HG02798 (cell line): ENCODE data around the gene HDGF.
A peak's percentile ranks its signal among the peaks of the same experiment; 100 is the strongest.

ENCODE experiments used
- ATAC-seq: cut with Tn5 transposase; IDR thresholded peaks from one replicate; pipeline ENCODE4 v1.9.1; 2021; ENCODE audit warnings: mild to moderate bottlenecking; ENCODE audit not compliant: unreplicated experiment, poor library complexity

HDGF gene

DNA sequence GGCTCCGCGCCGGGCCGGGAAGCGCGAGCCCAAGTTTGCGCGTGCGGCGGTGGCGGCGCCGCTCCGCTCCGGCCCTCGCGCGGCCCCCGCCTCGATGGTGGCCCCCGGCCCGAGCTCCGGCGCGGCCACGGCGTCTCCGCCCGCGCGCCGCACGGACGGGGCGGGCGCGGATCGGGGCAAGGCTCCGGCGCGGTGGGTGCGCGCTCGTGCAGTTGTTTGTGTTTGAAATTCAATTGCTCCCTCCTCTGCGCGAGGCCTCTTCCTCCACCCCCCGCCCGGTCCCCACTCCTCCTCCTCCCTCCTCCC is at the start of gene HDGF:
Gene HDGF, minus strand, starts transcription at position 225 of the 306 bp plus-strand sequence. CDS start 246 bp downstream, outside the sequence.
- no peak for ATAC-seq

DNA sequence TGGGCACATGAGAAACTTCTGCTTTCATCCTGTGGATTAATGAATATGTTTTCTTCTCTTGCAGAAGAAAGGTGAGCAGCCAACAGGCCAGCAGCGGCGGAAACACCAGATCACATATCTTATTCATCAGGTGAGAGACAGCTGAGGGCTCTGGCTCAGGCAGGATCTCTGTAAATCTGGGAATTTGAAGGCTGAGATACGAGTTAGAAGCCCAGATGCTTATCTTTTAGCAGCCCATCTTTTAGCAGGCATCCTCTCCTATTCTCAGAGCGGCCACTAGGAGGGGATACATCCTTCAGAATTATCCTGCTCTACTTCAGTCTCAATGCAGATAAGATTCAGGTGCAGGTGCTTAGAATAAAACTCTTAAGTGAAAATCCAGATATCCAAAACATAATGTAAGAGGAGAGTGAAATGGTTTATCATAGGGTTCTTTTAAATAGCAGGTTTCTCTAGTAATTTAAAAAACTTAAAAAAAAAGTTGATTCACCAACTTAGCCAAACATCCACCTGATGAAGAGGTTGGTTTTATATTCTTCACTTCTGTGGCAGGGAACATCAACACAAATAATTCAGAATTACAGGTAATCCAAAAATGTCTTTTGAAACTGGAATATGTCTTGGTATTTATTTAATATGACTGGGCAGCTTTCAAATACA is 45.9 kb upstream of the HDGF start:
- peak; percentile 54 for ATAC-seq

DNA sequence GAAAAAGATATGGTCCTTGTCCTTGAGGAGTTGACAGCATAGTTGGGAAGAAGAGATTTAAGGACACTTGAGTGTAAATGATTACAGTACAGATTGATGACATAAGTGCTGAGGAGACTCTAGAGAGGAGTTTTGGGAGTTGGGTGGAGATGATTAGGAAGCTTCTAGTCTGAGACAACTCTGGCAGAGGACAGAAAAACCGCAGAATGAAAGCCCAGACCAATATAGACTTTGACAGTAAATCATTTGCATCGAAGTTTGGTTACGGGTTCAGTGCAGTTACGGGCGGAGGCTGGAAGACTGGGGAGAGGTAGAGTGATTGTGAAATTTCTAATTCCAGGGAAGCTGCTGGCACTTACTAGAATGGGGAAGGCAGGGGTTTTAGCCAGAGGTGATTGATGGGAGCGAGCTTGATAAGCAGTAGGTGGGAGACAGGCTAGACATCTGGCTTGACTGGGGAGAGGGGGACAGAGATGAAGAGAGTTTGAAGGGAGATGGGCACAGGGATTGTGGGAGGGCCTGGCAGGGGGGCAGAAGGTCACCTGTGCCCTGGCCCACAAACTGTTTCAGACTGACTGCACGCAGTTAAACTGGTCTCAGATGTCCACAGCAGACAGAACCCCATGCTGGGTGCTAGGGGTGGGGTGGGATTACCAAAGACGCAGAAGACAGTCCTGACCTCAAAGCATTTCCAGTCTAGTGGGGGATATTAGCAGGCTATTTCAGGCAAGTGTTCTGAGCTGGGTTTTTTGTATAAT is 45.0 kb upstream of the HDGF start:
- peak; percentile 67 for ATAC-seq

DNA sequence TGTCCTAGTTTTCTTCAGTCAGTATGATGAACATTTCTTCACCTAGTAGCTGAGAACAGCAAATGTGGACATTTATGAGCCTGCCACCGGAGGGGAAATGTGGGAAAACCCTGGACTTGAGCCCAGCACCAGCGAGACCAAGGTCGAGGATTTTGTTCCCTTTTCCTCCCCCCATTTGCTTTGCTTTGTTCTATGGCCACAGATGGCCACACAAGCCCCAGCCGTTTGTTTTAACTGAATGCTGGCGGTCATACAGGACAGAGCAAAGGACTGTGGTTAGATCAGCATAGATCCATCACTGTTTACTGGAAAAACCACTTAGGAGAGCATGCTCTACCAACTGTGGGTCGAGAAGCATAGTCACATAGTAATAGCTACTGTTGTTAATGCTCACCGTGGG is 44.3 kb upstream of the HDGF start:
- ATAC-seq: no peak

DNA sequence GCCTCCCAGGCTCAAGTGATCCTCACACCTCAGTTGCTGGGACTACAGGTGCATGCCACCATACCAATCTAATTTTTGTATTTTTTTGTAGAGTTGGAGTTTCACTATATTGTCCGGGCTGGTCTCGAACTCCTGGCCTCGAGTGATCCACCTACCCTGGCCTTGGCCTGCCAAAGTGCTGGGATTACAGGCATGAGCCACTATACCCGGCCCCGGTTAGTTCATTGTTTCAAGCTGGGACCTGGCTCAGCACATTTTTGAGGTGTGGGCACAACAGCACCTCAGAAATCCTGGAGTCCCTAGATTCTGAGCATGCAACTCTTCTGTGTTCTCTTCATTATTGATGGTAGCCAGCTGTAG is 43.9 kb upstream of the HDGF start:
- ATAC-seq: no peak

DNA sequence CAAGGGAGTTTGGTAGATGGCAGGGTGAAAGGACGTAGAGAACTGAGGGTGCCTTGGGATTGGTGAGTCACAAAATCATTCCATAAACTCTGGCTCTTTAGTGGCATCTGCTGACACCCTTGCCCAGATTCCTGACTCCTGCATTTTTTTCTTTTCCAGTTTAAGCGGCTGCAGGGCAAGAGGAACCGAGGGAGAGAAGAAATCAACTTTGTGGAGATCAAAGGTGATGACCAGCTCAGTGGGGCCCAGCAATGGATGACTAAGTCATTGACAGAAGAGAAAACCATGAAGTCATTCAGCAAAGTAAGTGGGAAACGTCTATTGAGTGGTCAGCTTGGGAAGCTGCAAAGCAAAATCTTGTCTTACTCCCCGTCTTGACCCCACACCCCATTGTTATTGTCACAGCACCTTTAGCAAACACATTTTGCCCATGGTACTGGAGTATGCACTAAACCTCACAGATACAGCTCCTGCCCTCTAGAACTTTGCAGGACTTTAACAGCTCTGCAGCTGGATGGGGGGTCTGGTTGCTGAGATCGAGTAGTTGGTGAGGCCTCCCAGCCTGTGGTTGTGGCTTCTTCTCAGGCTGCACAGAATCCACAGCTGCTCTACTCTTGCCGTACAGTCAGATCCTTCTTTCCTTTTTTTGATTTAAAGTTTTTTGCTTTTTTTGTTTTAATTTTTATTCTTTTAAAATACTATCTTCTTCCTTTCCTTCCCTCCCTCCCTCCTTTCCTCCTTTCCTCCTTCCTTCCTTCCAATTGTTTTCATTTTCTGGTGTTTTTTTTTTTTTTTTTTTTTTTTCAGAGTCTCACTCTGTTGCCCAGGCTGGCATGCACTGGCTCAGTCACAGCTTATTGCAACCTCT is 43.3 kb upstream of the HDGF start:
- ATAC-seq: no peak

DNA sequence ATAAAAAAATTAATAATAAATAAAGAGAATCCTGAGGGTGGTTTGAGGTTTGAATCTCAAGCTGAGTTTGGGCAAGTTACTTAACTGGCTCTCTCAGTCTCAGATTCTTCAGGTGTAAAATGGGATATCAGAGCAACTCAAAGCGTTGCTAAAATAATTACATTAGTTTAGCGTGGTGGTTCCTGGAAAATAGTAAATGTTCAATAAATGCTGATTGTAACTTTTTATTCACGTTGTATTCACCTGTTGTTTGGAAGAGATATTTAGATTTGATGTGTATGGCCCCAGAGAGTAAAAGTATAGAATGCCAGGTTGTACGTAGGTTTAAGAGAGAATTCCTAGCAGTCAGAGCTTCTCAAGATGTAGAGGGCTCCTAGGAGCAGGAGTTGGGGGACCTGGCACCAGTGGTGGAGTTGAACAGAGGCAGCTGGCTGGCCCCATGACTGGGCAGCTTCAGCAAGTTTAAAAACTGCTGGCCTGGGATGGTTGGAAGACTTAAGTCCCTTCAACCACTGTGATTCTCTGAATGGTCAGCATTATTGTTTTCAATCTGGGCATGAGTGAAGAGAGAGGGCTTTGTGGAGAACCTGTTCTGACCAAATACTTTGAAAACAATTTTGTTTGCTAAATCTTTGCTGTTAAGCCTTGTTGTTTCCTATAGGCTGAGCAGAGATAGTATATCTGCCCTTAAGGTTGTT is 38.3 kb upstream of the HDGF start:
- no peak for ATAC-seq

DNA sequence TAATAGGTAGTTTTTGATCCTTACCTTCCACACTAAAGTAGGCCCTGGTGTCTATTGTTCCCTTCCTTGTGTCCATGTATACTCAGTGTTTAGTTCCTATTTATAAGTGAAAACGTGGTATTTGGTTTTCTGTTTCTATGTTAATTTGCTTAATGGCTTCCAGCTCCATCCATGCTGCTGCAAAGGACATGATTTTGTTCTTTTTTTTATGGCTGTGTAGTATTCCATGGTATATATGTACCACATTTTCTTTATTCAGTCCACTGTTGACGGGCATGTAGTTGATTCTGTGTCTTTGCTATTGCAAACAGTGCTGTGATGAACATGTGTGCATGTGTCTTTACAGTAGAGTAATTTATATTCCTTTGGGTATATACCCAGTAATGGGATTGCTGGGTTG is 36.7 kb upstream of the HDGF start:
- ATAC-seq: no peak

DNA sequence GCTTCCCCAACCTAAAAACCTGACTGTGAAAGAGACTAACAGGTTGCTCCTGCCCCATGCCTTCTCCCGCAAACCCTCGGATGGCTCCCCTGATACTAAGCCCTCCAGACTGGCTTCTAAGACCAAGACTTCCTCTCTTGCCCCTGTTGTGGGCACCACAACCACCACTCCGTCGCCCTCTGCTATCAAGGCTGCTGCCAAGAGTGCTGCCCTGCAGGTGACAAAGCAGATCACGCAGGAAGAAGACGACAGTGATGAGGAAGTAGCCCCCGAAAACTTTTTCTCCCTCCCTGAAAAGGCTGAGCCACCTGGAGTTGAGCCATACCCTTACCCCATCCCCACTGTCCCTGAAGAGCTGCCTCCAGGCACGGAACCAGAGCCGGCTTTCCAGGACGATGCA is 35.2 kb upstream of the HDGF start:
- ATAC-seq: no peak

DNA sequence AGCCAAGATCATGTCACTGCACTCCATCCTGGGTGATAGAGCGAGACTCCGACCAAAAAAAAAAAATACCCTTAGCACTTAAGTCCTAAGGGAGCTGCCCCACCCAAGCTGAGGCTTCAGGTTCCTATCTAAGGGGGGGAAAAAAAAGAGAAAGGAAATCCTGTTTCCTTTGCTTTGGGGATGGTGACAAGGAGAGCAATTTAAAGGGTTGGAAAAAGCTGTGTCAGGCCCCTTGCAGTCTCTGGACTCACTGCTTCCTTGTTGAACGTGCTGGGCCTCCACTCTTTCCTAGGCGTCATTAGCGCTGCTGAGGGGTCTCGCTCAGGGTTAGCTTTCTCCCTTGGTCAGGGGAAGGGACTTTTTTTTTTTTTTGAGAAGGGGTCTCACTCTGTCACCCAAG is 34.0 kb upstream of the HDGF start:
- no peak for ATAC-seq

DNA sequence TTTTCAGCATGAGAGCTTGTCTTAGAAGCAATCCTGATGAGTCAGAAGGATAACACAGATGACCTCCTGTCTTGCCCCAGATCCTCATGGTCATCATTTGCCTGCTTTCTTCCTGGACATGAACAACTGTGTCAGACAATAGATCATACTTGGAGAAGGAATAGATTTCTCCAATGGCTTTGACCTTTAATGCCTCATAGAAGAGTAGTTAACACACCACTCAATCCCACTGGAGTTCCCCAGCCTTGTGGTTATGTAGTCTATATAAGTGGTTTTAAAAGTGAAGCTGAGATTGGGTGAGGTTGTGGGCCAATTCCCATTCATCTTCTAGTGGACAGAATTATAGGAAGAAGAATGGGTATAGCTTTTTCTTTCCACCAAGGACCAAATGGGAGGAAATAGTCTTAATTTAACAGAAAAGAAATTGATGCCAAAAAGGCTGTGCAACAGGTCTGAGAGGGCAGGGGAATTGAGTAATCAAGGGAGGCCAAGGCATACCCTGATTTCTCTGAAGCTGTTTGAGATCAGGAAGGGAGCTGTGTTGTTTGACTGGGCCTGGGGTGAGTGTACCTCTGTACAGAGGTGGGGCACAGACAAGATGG is 30.2 kb upstream of the HDGF start:
- ATAC-seq: no peak

DNA sequence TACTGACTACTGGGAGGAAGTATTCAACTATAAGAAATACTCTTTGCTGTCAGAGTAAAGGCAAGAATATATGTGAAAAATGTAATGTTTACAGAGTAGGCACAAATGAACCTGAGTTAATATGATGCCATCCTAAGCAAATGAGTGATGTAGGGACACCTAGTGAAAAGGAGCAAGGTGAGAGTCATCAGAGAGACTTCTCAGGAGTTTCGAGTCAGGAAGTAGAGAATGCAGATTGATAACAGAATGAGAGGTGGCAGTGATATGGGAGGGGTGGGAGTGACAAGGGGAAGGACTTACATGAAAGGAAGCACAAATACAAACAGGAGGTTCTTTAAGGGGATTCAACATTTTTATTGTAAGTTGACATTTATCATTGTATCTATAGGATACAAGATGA is 26.1 kb upstream of the HDGF start:
- ATAC-seq: no peak

DNA sequence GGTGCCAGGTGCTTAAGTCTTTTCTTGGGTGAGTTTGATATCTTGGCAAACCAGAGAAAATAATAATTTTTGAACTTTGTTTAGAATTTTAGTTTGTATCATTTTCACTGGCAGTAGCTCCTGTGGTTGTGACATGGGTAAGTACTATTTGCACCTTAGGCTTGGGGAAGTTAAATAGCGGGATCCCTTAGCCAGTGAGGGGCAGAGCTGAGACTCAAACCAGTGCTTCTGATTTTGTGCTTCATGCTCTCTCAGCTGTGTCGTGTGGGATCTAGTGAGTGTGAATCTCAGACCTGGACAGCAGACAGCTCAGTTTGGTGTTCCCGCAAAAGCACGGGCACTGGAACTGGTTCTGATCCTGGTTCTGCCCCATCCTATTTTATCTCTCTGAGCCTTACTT is 25.5 kb upstream of the HDGF start:
- ATAC-seq: no peak

DNA sequence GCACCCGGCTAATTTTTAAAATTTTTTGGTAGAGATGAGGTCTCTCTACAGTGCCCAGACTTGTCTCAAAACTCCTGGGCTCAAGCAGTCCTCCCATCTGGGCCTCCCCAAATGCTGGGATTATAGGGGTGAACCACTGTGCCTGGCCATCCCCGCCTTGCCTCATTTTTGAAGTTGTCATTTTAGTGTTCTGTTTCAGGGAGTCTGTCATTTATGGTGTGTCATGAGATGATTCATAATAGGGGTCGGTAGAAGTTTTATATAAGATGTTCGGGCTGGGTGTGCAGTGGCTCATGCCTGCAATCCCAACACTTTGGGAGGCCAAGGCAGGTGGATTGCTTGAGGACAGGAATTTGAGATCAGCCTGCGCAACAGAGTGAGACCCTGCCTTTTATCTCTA is 24.3 kb upstream of the HDGF start:
- ATAC-seq: no peak

DNA sequence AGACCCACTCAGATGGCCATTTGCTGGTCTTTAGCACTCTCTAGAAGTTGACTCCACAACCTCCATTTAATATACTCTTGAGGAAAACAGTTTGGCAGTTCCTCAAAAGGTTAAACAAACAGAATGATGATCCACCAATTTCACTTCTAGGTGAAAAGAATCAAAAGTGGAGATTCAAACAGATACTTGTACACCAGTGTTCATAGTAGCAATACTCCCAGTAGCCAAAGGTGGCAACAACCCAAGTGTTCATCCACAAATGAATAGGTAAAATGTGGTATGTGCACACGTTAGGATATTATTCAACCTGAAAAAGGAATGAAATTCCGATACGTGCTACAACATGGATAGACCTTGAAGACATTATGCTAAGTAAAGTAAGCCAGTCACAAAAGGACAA is 22.1 kb upstream of the HDGF start:
- no peak for ATAC-seq

DNA sequence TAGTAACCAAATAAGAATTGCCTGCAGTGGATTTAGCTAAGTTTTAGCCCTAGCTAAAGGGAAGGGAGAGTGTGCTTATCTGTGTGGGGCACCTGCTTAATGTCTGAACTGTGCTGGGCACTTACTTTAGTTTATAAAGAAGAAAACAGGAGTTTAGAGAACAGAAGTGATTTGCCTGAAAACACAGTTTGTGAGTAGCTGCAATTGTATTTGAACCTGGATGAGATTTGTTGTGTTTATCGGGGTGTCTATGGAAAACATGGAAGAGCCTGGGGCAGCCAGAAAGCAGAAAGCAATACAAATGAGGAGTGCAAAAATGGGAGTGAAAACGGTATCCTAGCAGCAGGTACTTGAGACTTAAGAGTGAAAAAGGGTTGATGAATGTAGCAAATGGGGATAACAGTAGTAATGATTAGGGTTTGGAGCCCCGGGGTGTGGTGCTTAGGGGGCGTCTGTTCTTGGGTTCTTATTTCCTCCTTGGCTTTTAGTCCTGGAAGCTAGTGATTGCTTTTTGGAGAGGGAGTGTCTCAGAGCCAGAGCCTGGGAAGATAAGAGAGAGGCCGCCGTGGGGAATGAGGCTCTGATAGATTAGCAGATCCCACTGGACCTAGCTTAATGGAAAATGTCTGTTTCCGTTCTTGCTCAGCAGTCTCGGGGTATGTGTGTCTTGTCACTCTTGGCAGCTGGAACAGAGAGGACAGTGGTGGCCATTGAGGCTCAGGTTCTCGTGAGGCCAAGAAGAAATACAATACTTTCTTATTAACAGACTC is 21.4 kb upstream of the HDGF start:
- no peak for ATAC-seq

DNA sequence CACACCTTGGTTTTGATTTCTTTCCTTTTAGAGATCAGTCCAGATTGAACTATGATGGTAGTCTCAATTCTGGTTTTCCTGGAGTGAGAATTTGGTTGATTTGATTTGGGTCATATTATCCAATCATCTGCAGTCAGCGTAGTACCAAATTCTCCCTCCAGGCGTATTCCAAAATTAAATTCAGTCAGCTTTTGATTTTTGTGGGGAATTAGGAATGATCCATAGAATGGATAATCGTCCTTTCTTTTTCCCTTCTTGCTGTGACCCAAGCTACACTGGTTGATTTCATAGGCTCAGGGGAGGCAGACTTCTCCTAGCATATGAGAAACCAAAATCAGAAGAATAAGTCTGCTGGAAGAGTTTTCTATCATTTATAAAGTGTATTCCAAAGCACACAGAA is 20.7 kb upstream of the HDGF start:
- ATAC-seq: no peak

DNA sequence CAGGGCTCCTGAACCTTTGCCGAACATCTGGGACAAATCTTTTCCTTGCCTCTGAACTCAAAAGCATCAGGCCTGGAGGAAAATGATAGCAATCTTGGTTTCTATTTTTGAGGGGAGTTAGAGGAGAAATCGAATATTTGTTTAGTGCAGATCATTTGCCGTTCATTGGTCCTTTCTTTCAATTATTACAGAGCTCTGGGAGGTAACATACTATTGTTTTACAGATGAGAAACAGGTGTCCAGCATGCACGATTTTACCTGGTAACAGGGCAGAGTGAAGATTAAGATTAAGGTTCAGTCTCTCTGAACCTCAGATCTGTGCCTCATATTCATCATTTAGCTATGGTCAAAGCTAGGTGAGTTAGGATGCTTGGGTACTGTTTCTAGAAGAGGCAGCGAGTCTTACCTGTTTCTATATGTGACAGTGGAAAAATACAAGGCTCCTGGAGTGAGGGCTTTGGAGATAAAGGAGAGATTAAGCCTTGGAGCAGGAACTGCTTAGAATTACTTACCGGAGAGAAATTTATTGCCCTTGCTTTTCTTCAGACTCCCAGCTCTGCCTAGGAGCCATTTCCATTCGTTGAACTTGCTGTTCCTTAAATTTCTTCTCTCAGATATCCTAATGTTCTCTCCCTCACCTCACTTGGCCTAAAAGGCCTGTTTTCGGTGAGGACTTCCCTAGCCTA is 17.3 kb upstream of the HDGF start:
- ATAC-seq: no peak
